T-helper 1 cell (primary cell): Measurements from ENCODE around the gene MCM3AP.

Experiments used
- DNase-seq, 5 donors: peaks; one replicate each; pipeline ENCODE4 v3.0.0-alpha.2; 2012 to 2020
- total RNA-seq, 4 donors: gene quantifications; one replicate each; lab custom pipeline; 2026; lab: John Stamatoyannopoulos, UW

The MCM3AP gene
- 145 to 250 (median 218) reads per million in 4 donors for total RNA-seq

GRCh38 chr21:46285206-46285661 is at the start of gene MCM3AP:
MCM3AP (minus strand) TSS chr21:46285611; CDS start chr21:46285286, 325 bp downstream.
- DNase-seq = no peak

GRCh38 chr21:46334351-46335140 is 49.1 kb upstream of the MCM3AP start:
- DNase-seq = no peak

- no peak for DNase-seq
Observed at GRCh38 chr21:46329796-46330195, 44.4 kb upstream of the MCM3AP start.

GRCh38 chr21:46328151-46328550 is 42.7 kb upstream of the MCM3AP start:
- no peak for DNase-seq

- DNase-seq = no peak
Observed at GRCh38 chr21:46327711-46328110, 42.3 kb upstream of the MCM3AP start.

GRCh38 chr21:46326110-46326703 is 40.8 kb upstream of the MCM3AP start:
- DNase-seq = no peak

- peak in 3 of 5 donors; percentile 20 to 51 (median 23) for DNase-seq
Observed at GRCh38 chr21:46325073-46325912, 39.9 kb upstream of the MCM3AP start.

- DNase-seq = peak; percentile 82 to 89 (median 85)
Observed at GRCh38 chr21:46324390-46325072, 39.1 kb upstream of the MCM3AP start.

GRCh38 chr21:46323710-46324389 is 38.4 kb upstream of the MCM3AP start, which contains the start of the genes C21orf58 and PCNT:
C21orf58 (minus strand) TSS chr21:46323870; CDS start chr21:46322738, 1,132 bp downstream.
PCNT (plus strand) TSS chr21:46324156; CDS start chr21:46324229, 73 bp downstream.
- DNase-seq = peak; percentile 96 to 99 (median 97)

- DNase-seq = peak in 1 of 5 donors; percentile 13
Observed at GRCh38 chr21:46323227-46323709, 37.9 kb upstream of the MCM3AP start.

GRCh38 chr21:46322351-46323226 is 37.2 kb upstream of the MCM3AP start:
- DNase-seq = peak in 2 of 5 donors; percentile 8 to 39

GRCh38 chr21:46320331-46320801 is 35.0 kb upstream of the MCM3AP start:
- DNase-seq = no peak

GRCh38 chr21:46319186-46319585 is 33.8 kb upstream of the MCM3AP start:
- DNase-seq = no peak

- DNase-seq = no peak
Observed at GRCh38 chr21:46318464-46318845, 33.0 kb upstream of the MCM3AP start.

- no peak for DNase-seq
Observed at GRCh38 chr21:46317710-46318463, 32.5 kb upstream of the MCM3AP start.

GRCh38 chr21:46316708-46317324 is 31.4 kb upstream of the MCM3AP start:
- no peak for DNase-seq

GRCh38 chr21:46314441-46315020 is 29.1 kb upstream of the MCM3AP start:
- no peak for DNase-seq

GRCh38 chr21:46312949-46313348 is 27.5 kb upstream of the MCM3AP start:
- no peak for DNase-seq

GRCh38 chr21:46311568-46311967 is 26.2 kb upstream of the MCM3AP start:
- DNase-seq = no peak
